CD4-positive, alpha-beta memory T cell (primary cell): ENCODE measurements around the gene ZMIZ1. TPM values are rescaled to one million over a fixed set of nuclear protein-coding genes. Genes with fewer than 3 reads are reported as not detected.

Source experiments
- CTCF ChIA-PET: fragments of 350-600 bp; sonication (Branson Sonifier 250); formaldehyde crosslinking; loops from one replicate; lab custom pipeline; 2021; ENCODE audit warnings: inconsistent platforms; ENCODE audit not compliant: partially characterized antibody; lab: Charles Lee
- POLR2A ChIA-PET: fragments of 350-600 bp; sonication (Branson Sonifier 250); formaldehyde crosslinking; loops from one replicate; lab custom pipeline; 2021; ENCODE audit not compliant: partially characterized antibody; lab: Charles Lee
- DNase-seq, 5 donors: peaks; one replicate each; pipeline versions ENCODE4 v3.0.0 to v3.0.0-alpha.2; 2020 to 2022; ENCODE audit warnings: mixed read lengths in 1 of 5
- H3K27ac ChIP-seq: one replicate; pipeline ENCODE4 v1.7.0; 2013; ENCODE audit warnings: low read depth, low read length
- H3K27me3 ChIP-seq: 2 replicates; pipeline ENCODE4 v1.7.0; 2013; ENCODE audit warnings: mild to moderate bottlenecking, low read length, moderate library complexity; ENCODE audit not compliant: insufficient read depth
- H3K36me3 ChIP-seq: 2 replicates; pipeline ENCODE4 v1.7.0; 2013; ENCODE audit warnings: mild to moderate bottlenecking, low read length, moderate library complexity; ENCODE audit not compliant: insufficient read depth
- H3K4me1 ChIP-seq: 2 replicates; pipeline ENCODE4 v1.7.0; 2013; ENCODE audit warnings: mild to moderate bottlenecking, low read length, moderate library complexity; ENCODE audit not compliant: insufficient read depth
- H3K4me3 ChIP-seq, 2 donors: one replicate each; pipeline ENCODE4 v1.7.0; 2013; ENCODE audit warnings: low read length in 2 of 2, mild to moderate bottlenecking in 1 of 2
- H3K9me3 ChIP-seq, 2 donors: one replicate each; pipeline ENCODE4 v1.7.0; 2013; ENCODE audit warnings: low read length in 2 of 2, control low read depth in 1 of 2; ENCODE audit not compliant: control insufficient read depth in 1 of 2
- H3K27ac Mint-ChIP-seq, 7 donors: one replicate each; pipeline ENCODE4 v1.8.0; 2020 to 2021; ENCODE audit warnings: mixed read lengths in 7 of 7, mild to moderate bottlenecking in 6 of 7, inconsistent platforms in 3 of 7, moderate library complexity in 3 of 7
- H3K27me3 Mint-ChIP-seq, 2 donors: one replicate each; pipeline ENCODE4 v1.8.0; 2020 to 2021; ENCODE audit warnings: mixed read lengths in 2 of 2
- H3K36me3 Mint-ChIP-seq, 2 donors: one replicate each; pipeline ENCODE4 v1.8.0; 2020 to 2021; ENCODE audit warnings: mixed read lengths in 2 of 2, inconsistent platforms in 1 of 2, mild to moderate bottlenecking in 1 of 2
- H3K4me1 Mint-ChIP-seq, 4 donors: one replicate each; pipeline ENCODE4 v1.8.0; 2020 to 2021; ENCODE audit warnings: mixed read lengths in 4 of 4, mild to moderate bottlenecking in 1 of 4
- H3K4me3 Mint-ChIP-seq, 8 donors: one replicate each; pipeline ENCODE4 v1.8.0; 2020 to 2021; ENCODE audit warnings: mixed read lengths in 8 of 8, mild to moderate bottlenecking in 7 of 8, moderate library complexity in 6 of 8, inconsistent platforms in 3 of 8
- H3K9me3 Mint-ChIP-seq, 8 donors: one replicate each; pipeline ENCODE4 v1.8.0; 2020 to 2021; ENCODE audit warnings: mixed read lengths in 8 of 8, mild to moderate bottlenecking in 5 of 8, inconsistent platforms in 3 of 8, moderate library complexity in 1 of 8
- intact Hi-C: fragments of 100-400 bp; cut with micrococcal nuclease; formaldehyde crosslinking; loops from one replicate; pipeline ENCODE4 v1.15.1; 2023
- polyA plus RNA-seq, 2 donors: library from polyadenylated mRNA; unstranded; fragments of 300-500 nt; fragmentation: Illumina TruSeq; gene quantifications; one replicate each; pipeline ENCODE4 v1.2.3, GENCODE V29; 2021
- total RNA-seq, 2 experiments: library from RNA; stranded (reverse); gene quantifications; one replicate each; pipeline ENCODE4 v1.2.3, GENCODE V29; 2021

ZMIZ1 gene
- total and polyA plus RNA-seq, 4 experiments from 2014 or later = 0.58 to 25.4 (median 14.0) TPM

DNA sequence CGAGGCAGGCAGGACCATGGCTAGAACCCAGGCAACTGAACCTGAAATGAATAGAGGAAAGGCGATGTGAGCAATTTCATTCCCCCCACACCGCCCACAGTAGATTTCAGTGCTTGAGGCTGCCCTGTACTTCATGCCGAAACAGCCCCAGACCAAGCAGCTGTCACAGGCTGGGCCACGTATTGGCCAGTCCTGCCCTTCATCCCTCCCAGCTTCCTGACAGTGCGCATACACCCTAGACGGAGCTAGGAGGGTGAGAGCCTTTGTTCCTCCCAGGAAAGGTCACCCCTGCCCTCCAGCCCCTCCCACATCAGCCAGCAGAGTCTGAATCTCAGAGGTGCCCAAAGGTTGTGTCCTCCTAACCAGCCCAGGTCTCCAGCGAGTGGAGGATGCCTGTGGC, 98.8 kb downstream of the ZMIZ1 start:
- ChIA-PET POLR2A (no interaction called here), CTCF (interaction anchor here (0.7 to 1.0 kb wide), 2 partner anchors 10 to 30 kb away, joined by 3 read pairs; no protein-coding TSS in a partner anchor)
- no peaks in the 10 kb centered on the region for H3K4me1 ChIP-seq
- no peaks in the 10 kb centered on the region for H3K36me3 ChIP-seq
- Mint-ChIP-seq H3K9me3 (no peaks in the 10 kb centered on the region), H3K4me1 (peaks cover 0 to 2% (median 0%) of the 10 kb centered on the region in 4 donors), H3K4me3 (no peak overlapping the region), H3K27ac (no peak overlapping the region), H3K27me3 (no peaks in the 10 kb centered on the region), H3K36me3 (peaks cover 11 to 27% of the 10 kb centered on the region in 2 donors)
- no peak overlapping the region for H3K4me3 ChIP-seq
- H3K9me3 ChIP-seq = no peaks in the 10 kb centered on the region
- H3K27ac ChIP-seq = no peak overlapping the region
- intact Hi-C loops = no loop called here
- DNase-seq = no peak
- no peaks in the 10 kb centered on the region for H3K27me3 ChIP-seq

GRCh38 chr10:79168210-79168609, 99.4 kb downstream of the ZMIZ1 start:
- CTCF ChIA-PET = interaction anchor here (1.0 kb wide), 1 partner anchor 11 kb away, joined by 3 read pairs; no protein-coding TSS in a partner anchor
- Histone ChIP-seq H3K4me1 (no peaks in the 10 kb centered on the region), H3K27me3 (no peaks in the 10 kb centered on the region), H3K9me3 (no peaks in the 10 kb centered on the region), H3K4me3 (no peak overlapping the region), H3K27ac (no peak overlapping the region), H3K36me3 (no peaks in the 10 kb centered on the region)
- Mint-ChIP-seq H3K27ac (no peak overlapping the region), H3K4me3 (no peak overlapping the region), H3K9me3 (no peaks in the 10 kb centered on the region), H3K27me3 (no peaks in the 10 kb centered on the region), H3K36me3 (peaks cover 11 to 27% of the 10 kb centered on the region in 2 donors), H3K4me1 (peaks cover 0 to 2% (median 0%) of the 10 kb centered on the region in 4 donors)
- intact Hi-C loops = no loop called here
- POLR2A ChIA-PET = no interaction called here
- DNase-seq = no peak

DNA sequence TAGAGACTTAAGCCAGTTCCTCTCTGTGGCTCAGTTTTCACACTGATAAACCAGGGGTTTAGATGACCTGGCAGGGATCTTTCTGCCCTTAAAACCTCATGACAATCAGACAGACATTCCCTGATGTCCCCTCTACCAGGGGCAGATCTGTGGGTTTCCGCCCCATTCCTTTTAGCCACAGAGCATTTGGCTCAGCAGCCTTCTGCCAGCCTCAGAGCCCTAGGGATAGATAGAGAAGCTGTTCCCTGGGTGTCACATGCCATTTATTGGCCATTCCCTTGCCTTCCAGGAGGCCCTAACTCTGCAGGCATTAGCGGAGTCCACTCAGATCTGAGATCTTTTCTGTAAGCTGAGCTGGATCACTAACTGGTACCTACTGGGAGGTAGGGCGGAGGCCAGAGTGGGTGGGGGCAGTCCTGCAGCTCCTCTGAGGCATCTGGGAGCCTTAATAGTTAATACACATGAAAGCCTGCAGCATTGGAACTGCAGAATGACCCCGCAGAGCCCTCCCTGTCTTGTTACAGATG, 101.5 kb downstream of the ZMIZ1 start:
- H3K4me3 Mint-ChIP-seq = no peak overlapping the region

DNA sequence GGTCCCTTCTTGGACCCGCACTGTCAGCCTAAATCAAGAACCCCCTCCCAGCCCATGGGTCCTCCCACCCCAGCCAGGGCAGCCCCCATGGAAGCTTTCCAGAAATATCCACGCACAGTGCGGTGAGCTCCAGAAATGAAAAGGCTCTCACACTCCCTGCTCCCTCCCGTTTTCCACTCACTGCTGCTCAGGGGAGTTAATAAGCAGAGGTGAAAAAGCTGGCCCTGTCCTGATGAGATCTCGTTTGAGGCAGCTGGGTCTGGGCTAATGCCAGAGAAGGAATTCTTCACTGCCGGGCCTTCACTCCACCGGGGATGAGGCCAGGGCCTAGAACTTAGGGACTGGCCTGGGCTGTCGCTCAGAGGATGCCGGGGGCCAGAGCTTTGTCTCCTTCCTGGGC, 102.2 kb downstream of the ZMIZ1 start:
- DNase-seq = no peak
- ChIA-PET CTCF (interaction anchor here (1.1 to 1.2 kb wide), 2 partner anchors 24 to 236 kb away, joined by 3 to 5 read pairs; no protein-coding TSS in a partner anchor), POLR2A (no interaction called here)
- Histone ChIP-seq H3K4me3 (no peak overlapping the region), H3K9me3 (no peaks in the 10 kb centered on the region), H3K4me1 (no peaks in the 10 kb centered on the region), H3K36me3 (no peaks in the 10 kb centered on the region), H3K27ac (no peak overlapping the region), H3K27me3 (no peaks in the 10 kb centered on the region)
- Mint-ChIP-seq H3K4me3 (no peak overlapping the region), H3K9me3 (no peaks in the 10 kb centered on the region), H3K27ac (peak overlapping the region in 1 of 7 donors; percentile 40), H3K36me3 (peaks cover 8 to 20% of the 10 kb centered on the region in 2 donors), H3K27me3 (no peaks in the 10 kb centered on the region), H3K4me1 (peaks cover 0 to 2% (median under 1%) of the 10 kb centered on the region in 4 donors)
- intact Hi-C loops = no loop called here

More for the DNA sequence above, 101.5 kb downstream of the ZMIZ1 start:
- no peak overlapping the region for H3K27ac ChIP-seq
- Mint-ChIP-seq H3K27ac (peak overlapping the region in 1 of 7 donors; percentile 8), H3K9me3 (no peaks in the 10 kb centered on the region), H3K36me3 (peaks cover 8 to 23% of the 10 kb centered on the region in 2 donors), H3K27me3 (no peaks in the 10 kb centered on the region), H3K4me1 (peaks cover 0 to 2% (median under 1%) of the 10 kb centered on the region in 4 donors)
- ChIA-PET CTCF (interaction anchor here (1.2 to 1.9 kb wide), 3 partner anchors 23 to 235 kb away, joined by 3 to 8 read pairs (median 5); no protein-coding TSS in a partner anchor), POLR2A (no interaction called here)
- no peaks in the 10 kb centered on the region for H3K9me3 ChIP-seq
- H3K4me3 ChIP-seq = no peak overlapping the region
- DNase-seq = no peak
- H3K36me3 ChIP-seq = no peaks in the 10 kb centered on the region
- H3K4me1 ChIP-seq = no peaks in the 10 kb centered on the region
- intact Hi-C loops = no loop called here
- H3K27me3 ChIP-seq = no peaks in the 10 kb centered on the region

DNA sequence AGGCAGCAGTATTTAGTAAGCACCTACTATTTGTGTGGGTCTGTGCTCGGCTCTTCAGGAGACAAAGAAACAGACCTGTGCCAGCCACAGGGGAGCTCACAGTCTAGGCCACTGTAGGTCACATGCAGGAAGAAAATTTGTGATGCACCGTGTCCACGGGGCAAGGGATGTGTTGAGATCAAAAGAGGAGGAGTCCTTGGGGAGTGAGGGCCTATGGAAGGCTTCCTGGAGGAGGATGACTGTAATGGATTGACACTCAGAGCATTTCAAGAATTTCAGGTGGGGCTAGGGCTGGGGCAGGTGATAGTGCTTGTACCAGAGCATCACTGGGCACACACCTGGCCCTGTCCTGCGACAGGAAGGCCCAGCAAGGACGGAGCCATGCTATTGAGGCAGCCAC, 102.7 kb downstream of the ZMIZ1 start:
- Mint-ChIP-seq H3K4me1 (peaks cover 0 to 2% (median under 1%) of the 10 kb centered on the region in 4 donors), H3K27ac (peak overlapping the region in 2 of 7 donors; percentile 73 to 84), H3K36me3 (peaks cover 8 to 20% of the 10 kb centered on the region in 2 donors), H3K9me3 (no peaks in the 10 kb centered on the region), H3K4me3 (no peak overlapping the region), H3K27me3 (no peaks in the 10 kb centered on the region)
- no peak overlapping the region for H3K4me3 ChIP-seq
- H3K4me1 ChIP-seq = no peaks in the 10 kb centered on the region
- CTCF ChIA-PET = interaction anchor here (1.1 kb wide), 1 partner anchor 23 kb away, joined by 5 read pairs; no protein-coding TSS in a partner anchor
- no peak overlapping the region for H3K27ac ChIP-seq
- no peaks in the 10 kb centered on the region for H3K36me3 ChIP-seq
- no peaks in the 10 kb centered on the region for H3K27me3 ChIP-seq
- POLR2A ChIA-PET = no interaction called here
- DNase-seq = no peak
- intact Hi-C loops = no loop called here
- no peaks in the 10 kb centered on the region for H3K9me3 ChIP-seq

DNA sequence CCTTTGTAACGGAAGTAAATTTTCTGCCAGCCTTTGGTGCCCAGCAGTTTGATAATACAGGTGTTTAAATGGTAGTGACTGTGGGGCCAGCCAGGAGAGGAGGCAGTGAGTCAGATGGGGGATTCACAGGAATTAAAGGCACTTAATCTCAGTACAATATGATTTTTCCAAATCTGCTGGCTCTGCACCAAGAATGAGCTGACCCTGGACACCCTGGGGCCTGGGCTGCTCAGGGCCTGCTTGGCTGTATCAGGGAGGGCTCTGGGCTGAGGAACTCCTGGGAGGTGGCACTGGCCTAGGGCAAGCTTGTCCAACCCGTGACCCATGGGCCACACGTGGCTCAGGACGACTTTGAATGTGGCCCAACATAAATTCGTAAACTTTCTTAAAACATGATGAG, 104.1 kb downstream of the ZMIZ1 start:
- Mint-ChIP-seq H3K4me1 (peaks cover 0 to 2% (median under 1%) of the 10 kb centered on the region in 4 donors), H3K27me3 (no peaks in the 10 kb centered on the region), H3K9me3 (no peaks in the 10 kb centered on the region), H3K27ac (peak overlapping the region in 2 of 7 donors; percentile 10 to 22), H3K36me3 (peaks cover 3 to 12% of the 10 kb centered on the region in 2 donors), H3K4me3 (no peak overlapping the region)
- no peak for DNase-seq
- H3K36me3 ChIP-seq = no peaks in the 10 kb centered on the region
- no peak overlapping the region for H3K4me3 ChIP-seq
- POLR2A ChIA-PET = no interaction called here
- no peak overlapping the region for H3K27ac ChIP-seq
- CTCF ChIA-PET = interaction anchor here (1.2 kb wide), 1 partner anchor 22 kb away, joined by 6 read pairs; no protein-coding TSS in a partner anchor
- no peaks in the 10 kb centered on the region for H3K27me3 ChIP-seq
- no peaks in the 10 kb centered on the region for H3K4me1 ChIP-seq
- no peaks in the 10 kb centered on the region for H3K9me3 ChIP-seq
- intact Hi-C loops = no loop called here

DNA sequence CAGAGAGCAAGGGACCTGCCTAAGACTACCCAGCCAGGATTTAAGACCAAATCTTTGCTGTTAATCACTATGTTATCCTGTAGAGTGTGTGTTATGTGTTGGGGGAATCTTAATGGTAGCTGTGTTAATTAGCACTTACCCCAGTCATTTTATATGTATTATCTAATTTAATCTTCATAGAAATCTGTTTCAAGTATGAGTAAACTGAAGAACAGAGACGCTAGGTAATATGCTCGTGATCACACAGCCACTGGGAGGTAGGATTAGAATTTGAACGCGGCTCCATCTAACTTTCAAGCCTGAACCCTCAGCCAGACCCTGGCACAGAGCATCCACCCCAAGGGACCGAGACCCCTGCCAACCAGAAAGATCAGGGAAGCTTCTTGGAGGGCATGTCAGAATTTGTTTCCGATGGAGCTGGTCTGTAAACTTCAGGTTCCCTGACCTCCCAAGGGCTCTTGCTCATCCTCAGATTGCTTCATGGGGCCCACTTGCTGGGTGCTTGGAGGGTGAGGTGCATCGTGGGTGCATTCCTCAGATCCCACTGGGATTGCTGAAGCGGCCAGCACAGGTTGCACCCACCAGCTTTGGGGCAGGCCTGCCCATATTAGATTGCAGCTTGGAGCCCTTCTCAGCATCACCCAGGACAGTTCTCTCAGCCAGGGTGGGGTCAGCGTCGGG, 105.0 kb downstream of the ZMIZ1 start:
- CTCF ChIA-PET = interaction anchor here (1.2 kb wide), 1 partner anchor 21 kb away, joined by 6 read pairs; no protein-coding TSS in a partner anchor

More for the DNA sequence above, 105.0 kb downstream of the ZMIZ1 start:
- H3K4me3 Mint-ChIP-seq = no peak overlapping the region
- H3K27me3 Mint-ChIP-seq = no peaks in the 10 kb centered on the region
- Histone ChIP-seq H3K36me3 (no peaks in the 10 kb centered on the region), H3K9me3 (no peaks in the 10 kb centered on the region), H3K27ac (no peak overlapping the region), H3K4me1 (no peaks in the 10 kb centered on the region), H3K27me3 (no peaks in the 10 kb centered on the region), H3K4me3 (no peak overlapping the region)
- H3K27ac Mint-ChIP-seq = peak overlapping the region in 2 of 7 donors; percentile 52 to 75
- H3K9me3 Mint-ChIP-seq = no peaks in the 10 kb centered on the region
- no peak for DNase-seq
- H3K4me1 Mint-ChIP-seq = peaks cover 0 to 2% (median under 1%) of the 10 kb centered on the region in 4 donors
- POLR2A ChIA-PET = no interaction called here
- H3K36me3 Mint-ChIP-seq = peaks cover 0 to 10% of the 10 kb centered on the region in 2 donors
- intact Hi-C loops = no loop called here
